Measurements from ENCODE around the gene LARGE1.

- no peak for TF ChIP-seq CTCF (IDR thresholded peaks at IDR 0.05 in 2 of 3, conservative IDR thresholded peaks at IDR 0.05 in 1 of 3; ENCODE audit: borderline replicate concordance in 1 of 3, insufficient read depth in 1 of 3, low read depth in 2 of 3, low read length in 2 of 3)
- no peak for TF ChIP-seq ZNF274 (IDR thresholded peaks at IDR 0.05; ENCODE audit: low read depth, low read length)
- no peak for TF ChIP-seq POLR2AphosphoS5 (IDR thresholded peaks at IDR 0.05; ENCODE audit: low read depth, low read length)
- no peak for TF ChIP-seq TCF7L2 (IDR thresholded peaks at IDR 0.05; ENCODE audit: borderline replicate concordance, extremely low read depth, insufficient read depth, insufficient read length)
- TF ChIP-seq RAD21 (IDR thresholded peaks at IDR 0.05; ENCODE audit: low read depth): no peak
- no peak for TF ChIP-seq JUND (IDR thresholded peaks at IDR 0.05)
- TF ChIP-seq, protein P1, sequence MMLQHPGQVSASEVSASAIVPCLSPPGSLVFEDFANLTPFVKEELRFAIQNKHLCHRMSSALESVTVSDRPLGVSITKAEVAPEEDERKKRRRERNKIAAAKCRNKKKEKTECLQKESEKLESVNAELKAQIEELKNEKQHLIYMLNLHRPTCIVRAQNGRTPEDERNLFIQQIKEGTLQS (IDR thresholded peaks at IDR 0.05): no peak
- no peak for TF ChIP-seq CEBPB (IDR thresholded peaks at IDR 0.05; ENCODE audit: low read depth)
- no peak for TF ChIP-seq POLR2A (IDR thresholded peaks at IDR 0.05; ENCODE audit: borderline replicate concordance, extremely low read depth, insufficient read depth, insufficient read length)
Measured at GRCh38 chr22:33327348-33327860, 592.9 kb downstream of the LARGE1 start.
